Putamen (tissue), 1 donor: ENCODE measurements around the gene RORC.
"Not testable (repeated sequence)": the region's sequence is repeated elsewhere in the genome, so short reads cannot be mapped to it uniquely, and the experiment has no call there.

Experiments used
- DNase-seq: peaks from one replicate; pipeline ENCODE4 v3.0.0-alpha.2; 2016; ENCODE audit warnings: low spot score

The RORC gene

GRCh38 chr1:151774256-151774922 is 57.2 kb downstream of the RORC start:
- DNase-seq: no peak

GRCh38 chr1:151773702-151774101 is 57.9 kb downstream of the RORC start:
- DNase-seq: peak; percentile 81

- not testable (repeated sequence) for DNase-seq
These were observed 62.3 kb downstream of the RORC start for GRCh38 chr1:151769270-151769669.

- DNase-seq: not testable (repeated sequence)
These were observed 63.1 kb downstream of the RORC start for GRCh38 chr1:151768351-151769066.

GRCh38 chr1:151763990-151764389 is 67.6 kb downstream of the RORC start:
- no peak for DNase-seq

GRCh38 chr1:151762941-151763921 is 68.4 kb downstream of the RORC start, which contains the start of gene MRPL9:
Gene MRPL9 (minus strand): TSS chr1:151763496. CDS start chr1:151763479, 17 bp downstream.
- peak; percentile 82 for DNase-seq

GRCh38 chr1:151760597-151761385 is 70.8 kb downstream of the RORC start:
- DNase-seq: no peak

- DNase-seq: no peak
These were observed 72.4 kb downstream of the RORC start for GRCh38 chr1:151759241-151759640.

GRCh38 chr1:151756291-151756690 is 75.3 kb downstream of the RORC start:
- no peak for DNase-seq
